ENCODE data around the gene SCN10A. TPM values are rescaled to one million over a fixed set of nuclear protein-coding genes. Genes with fewer than 3 reads are reported as not detected.

The SCN10A gene
- total RNA-seq, 1 donor from 2014 or later, result not detected

DNA sequence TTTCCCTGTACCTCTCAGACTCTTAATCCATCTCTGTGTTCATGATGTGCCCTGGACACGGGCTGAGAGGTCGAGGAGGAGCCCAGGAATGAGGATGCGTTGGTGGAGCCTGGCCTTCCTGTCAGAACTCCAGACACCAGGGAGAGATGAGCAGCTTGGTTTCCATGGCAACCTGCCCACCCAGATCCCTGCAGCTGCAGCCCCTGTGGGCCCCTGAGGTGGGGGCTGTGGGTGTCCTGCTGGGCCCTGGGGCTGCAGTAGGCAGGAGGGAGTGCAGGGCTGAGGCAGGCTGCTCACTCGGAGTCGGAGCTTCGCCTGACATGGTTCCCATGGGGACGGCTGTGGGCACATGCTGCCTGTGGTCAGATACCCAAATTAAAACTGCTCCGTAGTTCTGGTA is 7.7 kb upstream of the SCN10A start:
- Mint-ChIP-seq H3K36me3 (ENCODE audit: unreplicated experiment) (no peaks in the 10 kb centered on the region), H3K9me3 (ENCODE audit: unreplicated experiment) (no peaks in the 10 kb centered on the region), H3K27ac (ENCODE audit: unreplicated experiment) (no peak overlapping the region), H3K27me3 (ENCODE audit: unreplicated experiment) (no peaks in the 10 kb centered on the region), H3K4me1 (ENCODE audit: low read depth, unreplicated experiment) (no peaks in the 10 kb centered on the region), H3K4me3 (ENCODE audit: unreplicated experiment) (no peak overlapping the region)
- TF ChIP-seq, protein P1, sequence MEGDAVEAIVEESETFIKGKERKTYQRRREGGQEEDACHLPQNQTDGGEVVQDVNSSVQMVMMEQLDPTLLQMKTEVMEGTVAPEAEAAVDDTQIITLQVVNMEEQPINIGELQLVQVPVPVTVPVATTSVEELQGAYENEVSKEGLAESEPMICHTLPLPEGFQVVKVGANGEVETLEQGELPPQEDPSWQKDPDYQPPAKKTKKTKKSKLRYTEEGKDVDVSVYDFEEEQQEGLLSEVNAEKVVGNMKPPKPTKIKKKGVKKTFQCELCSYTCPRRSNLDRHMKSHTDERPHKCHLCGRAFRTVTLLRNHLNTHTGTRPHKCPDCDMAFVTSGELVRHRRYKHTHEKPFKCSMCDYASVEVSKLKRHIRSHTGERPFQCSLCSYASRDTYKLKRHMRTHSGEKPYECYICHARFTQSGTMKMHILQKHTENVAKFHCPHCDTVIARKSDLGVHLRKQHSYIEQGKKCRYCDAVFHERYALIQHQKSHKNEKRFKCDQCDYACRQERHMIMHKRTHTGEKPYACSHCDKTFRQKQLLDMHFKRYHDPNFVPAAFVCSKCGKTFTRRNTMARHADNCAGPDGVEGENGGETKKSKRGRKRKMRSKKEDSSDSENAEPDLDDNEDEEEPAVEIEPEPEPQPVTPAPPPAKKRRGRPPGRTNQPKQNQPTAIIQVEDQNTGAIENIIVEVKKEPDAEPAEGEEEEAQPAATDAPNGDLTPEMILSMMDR (IDR thresholded peaks at IDR 0.05; ENCODE audit: partially characterized antibody, unreplicated experiment), result no peak
- peak; percentile 23 for DNase-seq

DNA sequence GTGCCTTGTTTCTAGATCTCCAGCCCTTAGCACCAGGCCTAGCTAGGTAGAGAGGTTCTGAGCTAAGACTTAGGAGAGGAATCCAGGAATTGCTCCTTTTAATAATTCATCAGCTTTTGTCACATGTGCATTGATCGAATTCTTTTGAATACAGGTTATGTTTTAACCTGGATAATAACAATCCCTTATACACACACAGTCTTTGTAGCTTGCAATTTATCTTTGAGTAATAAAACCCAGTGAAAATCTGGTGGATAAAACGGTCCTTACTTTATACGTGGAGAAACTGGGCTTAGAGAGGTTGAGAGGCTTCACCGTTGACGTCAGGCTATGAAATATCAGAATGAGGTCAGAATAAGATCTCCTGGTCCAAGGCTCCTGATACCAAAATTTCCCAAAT is 7.2 kb upstream of the SCN10A start:
- Mint-ChIP-seq H3K4me1 (ENCODE audit: low read depth, unreplicated experiment) (no peaks in the 10 kb centered on the region), H3K9me3 (ENCODE audit: unreplicated experiment) (no peaks in the 10 kb centered on the region), H3K27me3 (ENCODE audit: unreplicated experiment) (no peaks in the 10 kb centered on the region), H3K4me3 (ENCODE audit: unreplicated experiment) (no peak overlapping the region), H3K36me3 (ENCODE audit: unreplicated experiment) (no peaks in the 10 kb centered on the region), H3K27ac (ENCODE audit: unreplicated experiment) (no peak overlapping the region)
- TF ChIP-seq, protein P1 (IDR thresholded peaks at IDR 0.05; ENCODE audit: partially characterized antibody, unreplicated experiment), result no peak
- no peak for DNase-seq

DNA sequence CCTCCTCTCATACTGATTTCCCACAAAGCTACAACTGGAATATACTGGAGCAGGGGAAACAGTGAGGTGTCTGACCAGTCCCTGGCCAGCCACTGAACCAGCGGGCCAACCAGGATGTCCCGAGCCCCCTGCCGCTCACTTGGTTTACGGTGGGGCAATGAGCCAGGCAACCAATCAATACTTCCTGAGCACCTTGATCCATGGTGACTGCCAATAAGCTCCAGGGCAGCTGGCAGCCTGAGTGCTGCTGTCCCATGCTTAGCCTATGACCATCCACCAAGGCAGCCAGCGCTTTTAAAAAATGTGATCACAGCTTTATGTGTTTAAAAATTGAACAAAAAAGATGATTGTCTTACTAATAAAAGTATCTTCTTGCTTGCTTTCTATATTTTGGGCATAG is 4.2 kb downstream of the SCN10A start:
- Mint-ChIP-seq H3K4me3 (ENCODE audit: unreplicated experiment) (no peak overlapping the region), H3K27me3 (ENCODE audit: unreplicated experiment) (no peaks in the 10 kb centered on the region), H3K27ac (ENCODE audit: unreplicated experiment) (no peak overlapping the region), H3K9me3 (ENCODE audit: unreplicated experiment) (peaks cover 2% of the 10 kb centered on the region), H3K36me3 (ENCODE audit: unreplicated experiment) (no peaks in the 10 kb centered on the region), H3K4me1 (ENCODE audit: low read depth, unreplicated experiment) (no peaks in the 10 kb centered on the region)
- no peak for DNase-seq
- TF ChIP-seq, protein P1 (IDR thresholded peaks at IDR 0.05; ENCODE audit: partially characterized antibody, unreplicated experiment), result no peak

DNA sequence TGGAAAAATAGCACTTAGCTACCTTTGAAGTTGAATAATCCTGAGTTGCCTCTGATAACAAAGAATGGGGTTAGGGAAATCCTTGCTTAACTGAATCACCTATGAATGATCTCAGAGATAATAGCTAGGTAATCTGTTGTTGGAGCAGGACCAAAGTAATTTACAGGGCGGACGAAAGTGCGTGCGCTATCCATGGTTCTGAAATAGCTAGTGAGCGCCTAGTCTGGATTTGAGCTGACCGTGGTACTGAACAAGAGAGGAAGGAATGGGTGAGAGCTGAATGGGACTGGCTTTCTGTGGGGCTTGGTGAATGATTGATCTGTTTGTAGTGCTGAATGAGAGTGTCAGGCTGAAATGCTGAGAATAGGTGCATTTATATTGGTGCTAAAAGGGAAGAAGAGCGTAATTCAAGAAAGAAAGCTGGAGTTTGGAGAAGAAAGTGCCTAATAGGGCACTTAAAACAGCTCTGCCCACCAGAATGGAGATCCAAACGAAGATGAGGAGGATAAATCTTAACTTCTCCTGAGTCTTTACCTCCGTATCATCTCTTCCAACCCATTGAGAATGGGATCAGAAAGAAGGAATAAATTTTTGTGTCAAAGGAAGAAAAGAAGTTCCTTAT is 10.1 kb downstream of the SCN10A start:
- peaks cover 2% of the 10 kb centered on the region for H3K27me3 Mint-ChIP-seq (ENCODE audit: unreplicated experiment)
- peaks cover 2% of the 10 kb centered on the region for H3K9me3 Mint-ChIP-seq (ENCODE audit: unreplicated experiment)
- H3K27ac Mint-ChIP-seq (ENCODE audit: unreplicated experiment), result no peak overlapping the region
- no peaks in the 10 kb centered on the region for H3K36me3 Mint-ChIP-seq (ENCODE audit: unreplicated experiment)
- TF ChIP-seq, protein P1 (IDR thresholded peaks at IDR 0.05; ENCODE audit: partially characterized antibody, unreplicated experiment), result no peak
- H3K4me3 Mint-ChIP-seq (ENCODE audit: unreplicated experiment), result no peak overlapping the region
- H3K4me1 Mint-ChIP-seq (ENCODE audit: low read depth, unreplicated experiment), result no peaks in the 10 kb centered on the region
- no peak for DNase-seq

DNA sequence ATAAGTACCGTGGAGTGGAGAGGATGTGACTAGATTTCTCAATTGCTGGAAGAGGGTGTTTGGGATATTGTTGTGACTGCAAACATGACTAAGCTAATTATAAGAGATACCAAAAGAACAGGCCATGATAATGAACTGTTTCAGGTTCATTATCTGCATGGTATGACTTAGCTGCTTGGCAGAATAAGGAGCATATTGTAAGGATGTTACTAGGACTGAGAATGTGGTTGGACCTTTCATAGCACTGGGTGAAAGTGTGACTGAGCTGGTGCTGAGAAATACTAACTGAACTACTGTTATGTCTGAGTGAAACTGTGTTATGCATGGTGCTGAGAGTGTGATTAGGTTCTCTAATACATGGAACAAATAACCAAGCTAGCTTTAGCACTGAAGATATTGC is 11.0 kb downstream of the SCN10A start:
- no peak overlapping the region for H3K27ac Mint-ChIP-seq (ENCODE audit: unreplicated experiment)
- no peak for DNase-seq
- H3K4me1 Mint-ChIP-seq (ENCODE audit: low read depth, unreplicated experiment), result no peaks in the 10 kb centered on the region
- peaks cover 2% of the 10 kb centered on the region for H3K9me3 Mint-ChIP-seq (ENCODE audit: unreplicated experiment)
- H3K4me3 Mint-ChIP-seq (ENCODE audit: unreplicated experiment), result no peak overlapping the region
- TF ChIP-seq, protein P1 (IDR thresholded peaks at IDR 0.05; ENCODE audit: partially characterized antibody, unreplicated experiment), result no peak
- H3K27me3 Mint-ChIP-seq (ENCODE audit: unreplicated experiment), result peaks cover 2% of the 10 kb centered on the region
- no peaks in the 10 kb centered on the region for H3K36me3 Mint-ChIP-seq (ENCODE audit: unreplicated experiment)

Data from glutamatergic neuron (in vitro differentiated cells).